Raji (cell line): ENCODE data around the gene CLEC7A.

ENCODE experiments used
- POLR2A ChIP-seq: IDR thresholded peaks from 2 replicates; pipeline ENCODE4 v1.6.1; 2011; ENCODE audit warnings: low read depth, low read length, control low read depth; ENCODE audit not compliant: insufficient read depth

The CLEC7A gene

DNA sequence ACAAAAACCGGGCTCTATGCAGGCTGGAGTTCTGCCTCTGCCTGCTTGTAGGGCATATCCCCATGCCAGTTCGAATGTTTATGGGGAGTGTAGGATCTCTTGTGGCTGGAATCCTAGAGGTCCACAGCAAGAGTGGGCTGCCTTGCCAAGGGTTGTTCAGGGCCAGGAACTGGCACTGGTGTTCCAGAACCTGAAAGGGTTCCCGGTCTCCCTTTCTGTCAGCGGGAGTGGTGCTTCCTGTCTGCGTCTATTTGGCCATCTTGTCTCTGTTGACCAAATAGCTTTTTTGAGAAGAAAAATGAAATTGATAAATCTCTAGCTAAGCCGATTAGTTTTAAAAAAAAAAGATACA lies 24.1 kb upstream of the CLEC7A start:
- no peak for TF ChIP-seq POLR2A

DNA sequence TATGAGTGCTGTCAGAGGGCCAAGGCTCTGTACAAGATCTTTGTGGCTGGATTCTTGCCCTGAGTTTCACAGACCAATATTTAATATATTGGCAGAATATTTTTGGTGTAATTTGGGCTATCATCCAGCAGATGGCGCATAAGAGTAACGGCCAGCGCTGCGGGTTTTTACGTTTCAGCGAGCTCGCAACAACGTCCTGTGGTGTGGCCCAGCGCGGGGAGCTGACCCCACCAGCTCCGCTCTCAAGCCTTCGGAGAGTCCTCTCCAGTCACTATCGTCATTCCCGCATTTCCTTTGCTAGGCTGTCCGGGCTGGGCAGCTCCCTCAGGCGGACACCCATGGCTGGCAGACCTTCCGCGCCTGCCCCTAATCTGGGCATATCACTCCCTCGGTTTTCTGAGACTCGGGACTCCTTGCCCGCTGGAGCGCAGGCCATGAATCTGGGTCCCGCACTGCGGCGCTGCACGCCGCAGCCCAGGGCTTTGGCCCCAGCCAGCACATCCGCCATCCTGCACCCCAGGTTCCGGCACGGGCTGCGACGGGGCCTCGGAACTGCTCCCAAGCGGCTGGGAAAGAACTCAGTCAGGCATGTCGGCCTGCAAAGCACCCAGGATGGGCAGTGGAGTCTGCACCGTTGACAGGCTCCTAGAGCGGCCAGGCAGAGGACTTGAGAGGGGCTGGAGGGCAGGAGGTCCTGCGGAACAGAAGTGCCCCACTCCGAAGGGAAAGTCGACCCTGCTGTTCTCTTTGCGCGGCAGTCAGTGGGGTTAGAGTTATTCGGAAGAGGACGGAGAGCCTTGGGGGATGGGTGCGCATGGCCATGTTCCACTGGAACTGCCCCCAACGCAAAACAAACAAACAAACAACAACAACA lies 23.5 kb upstream of the CLEC7A start:
- no peak for TF ChIP-seq POLR2A

GRCh38 chr12:10151621-10152020 lies 21.6 kb upstream of the CLEC7A start:
- TF ChIP-seq POLR2A = no peak

DNA sequence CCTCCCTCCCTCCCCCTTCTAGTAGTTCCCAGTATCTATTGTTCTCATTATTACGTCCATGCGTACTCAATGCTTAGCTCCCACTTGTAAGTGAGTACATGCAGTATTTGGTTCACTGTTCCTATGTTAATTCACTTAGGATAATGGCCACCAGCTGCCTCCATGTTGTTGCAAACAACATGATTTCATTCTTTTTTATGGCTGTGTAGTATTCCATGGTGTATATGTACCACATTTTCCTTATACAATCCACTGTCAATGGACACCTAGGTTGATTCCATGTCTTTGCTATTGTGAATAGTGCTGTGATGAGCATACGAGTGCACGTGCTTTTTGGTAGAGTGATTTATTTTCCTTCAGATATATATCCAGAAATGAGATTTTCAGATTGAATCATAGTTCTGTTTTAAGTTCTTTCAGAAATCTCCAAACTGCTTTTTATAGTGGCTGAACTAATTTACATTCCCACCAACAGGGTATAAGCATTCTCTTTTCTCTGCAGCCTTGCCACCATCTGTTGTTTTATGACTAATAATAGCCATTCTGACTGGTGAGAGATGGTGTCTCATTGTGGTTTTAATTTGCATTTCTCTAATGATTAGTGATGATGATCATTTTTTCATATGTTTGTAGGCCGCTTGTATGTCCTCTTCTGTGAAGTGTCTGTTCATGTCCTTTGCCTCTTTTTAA lies 17.9 kb upstream of the CLEC7A start:
- TF ChIP-seq POLR2A = no peak

DNA sequence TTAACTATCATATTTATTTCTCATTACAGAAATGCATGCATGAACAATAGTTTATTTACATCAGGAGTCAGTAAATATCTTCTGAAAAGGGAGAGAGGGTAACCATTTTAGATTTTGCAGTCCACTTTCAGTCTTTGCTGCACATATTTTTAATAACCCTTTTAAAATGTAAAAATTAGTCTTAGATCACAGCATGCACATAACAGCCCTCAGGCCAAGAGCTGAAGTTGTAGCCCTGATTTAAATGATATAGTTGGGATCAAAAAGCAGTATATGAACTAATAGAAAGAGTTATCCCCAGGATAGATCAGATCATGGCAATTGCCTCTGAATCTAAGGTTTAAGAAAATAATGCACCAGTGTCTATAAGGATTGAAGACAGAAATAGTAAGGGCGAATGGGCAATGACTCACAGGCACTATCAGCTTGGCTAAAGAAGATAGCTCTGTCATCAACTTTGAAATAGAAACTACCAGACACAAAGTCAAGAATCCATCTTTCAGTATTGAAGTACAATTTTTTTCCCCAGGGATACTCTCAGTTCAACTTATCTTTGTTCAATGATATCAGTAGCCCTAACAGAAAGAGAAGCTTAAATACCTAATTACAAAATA lies 13.1 kb upstream of the CLEC7A start:
- TF ChIP-seq POLR2A = no peak

DNA sequence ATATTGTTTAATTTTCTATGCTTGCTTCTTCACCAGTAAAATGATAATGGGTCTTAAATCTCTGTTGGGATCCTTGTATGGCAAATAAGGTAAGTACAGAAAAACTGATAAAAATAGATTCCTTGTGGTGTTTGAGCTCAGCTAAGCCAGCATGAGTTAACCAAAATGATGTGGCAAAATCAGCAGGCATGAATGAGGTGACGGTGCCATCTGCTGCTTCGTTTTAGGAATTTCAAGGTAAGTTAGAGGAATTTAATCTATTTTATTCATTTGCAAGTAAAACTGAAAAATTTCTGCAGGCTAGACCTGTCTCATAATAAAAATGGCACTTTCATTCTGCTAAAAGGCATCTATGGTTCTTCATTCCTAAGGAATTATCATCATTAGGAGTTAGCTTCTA lies 10.0 kb upstream of the CLEC7A start:
- TF ChIP-seq POLR2A = no peak

GRCh38 chr12:10136637-10137205 lies 6.7 kb upstream of the CLEC7A start:
- no peak for TF ChIP-seq POLR2A

- no peak for TF ChIP-seq POLR2A
Measured at GRCh38 chr12:10135126-10135525, 5.1 kb upstream of the CLEC7A start.

- TF ChIP-seq POLR2A = no peak
Measured at GRCh38 chr12:10132850-10133370, 2.9 kb upstream of the CLEC7A start.

DNA sequence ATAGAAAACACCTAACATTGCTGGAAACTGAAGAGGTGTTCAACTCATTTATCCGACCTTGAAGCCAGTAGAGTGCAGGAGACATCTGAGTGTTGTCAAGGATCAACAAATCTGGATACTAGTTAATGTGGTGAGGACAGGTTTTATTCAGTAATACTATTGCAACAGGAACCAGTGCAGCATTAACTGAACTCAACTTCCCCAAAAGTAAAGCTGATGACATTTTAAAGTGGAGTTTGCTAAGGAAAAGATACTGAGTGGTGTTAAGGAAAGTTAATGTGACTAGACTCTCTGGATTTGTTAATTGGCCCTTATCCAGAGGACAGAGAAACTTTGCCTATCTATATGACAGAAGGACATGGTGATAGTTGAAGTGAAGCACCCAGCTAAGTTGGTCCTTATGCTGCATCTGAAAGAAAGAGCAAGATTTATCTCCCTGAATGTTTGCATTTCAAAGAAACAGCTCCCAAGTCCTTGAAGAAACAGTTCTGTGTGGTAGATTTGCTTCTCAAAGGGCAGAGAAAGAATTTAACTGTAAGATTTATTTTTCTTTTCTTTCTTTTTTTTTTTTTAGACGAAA lies 1.2 kb upstream of the CLEC7A start:
- TF ChIP-seq POLR2A = no peak

- TF ChIP-seq POLR2A = no peak
Measured at GRCh38 chr12:10128687-10129086, 1.3 kb downstream of the CLEC7A start.

GRCh38 chr12:10126413-10126812 lies 3.6 kb downstream of the CLEC7A start:
- no peak for TF ChIP-seq POLR2A

GRCh38 chr12:10122689-10123088 lies 7.3 kb downstream of the CLEC7A start:
- TF ChIP-seq POLR2A = no peak

DNA sequence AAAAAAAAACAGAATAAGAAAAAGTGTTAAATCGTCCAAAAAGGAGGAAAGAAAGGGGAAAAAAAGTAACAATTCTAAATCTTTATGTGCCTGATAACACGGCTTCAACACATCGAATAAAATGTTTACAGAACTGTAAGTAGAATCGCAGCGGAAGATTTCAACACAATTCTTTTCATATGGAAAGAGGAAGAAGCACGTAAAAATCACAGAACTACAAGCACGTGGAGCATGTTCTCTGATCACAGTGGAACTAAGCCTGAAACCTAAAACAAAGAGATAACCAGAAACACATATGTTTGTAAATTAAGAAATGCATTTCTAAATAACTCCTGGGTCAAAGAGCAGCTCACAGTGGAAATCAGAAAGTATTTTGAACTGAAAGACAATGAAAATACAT lies 8.7 kb downstream of the CLEC7A start:
- no peak for TF ChIP-seq POLR2A

GRCh38 chr12:10119066-10119465 lies 10.9 kb downstream of the CLEC7A start:
- TF ChIP-seq POLR2A = no peak
